Medulla oblongata (tissue), 1 donor: ENCODE results near the gene QSOX1.

Source experiments
- DNase-seq: peaks from one replicate; pipeline ENCODE4 v3.0.0-alpha.2; 2015; ENCODE audit errors: extremely low spot score

The QSOX1 gene

GRCh38 chr1:180170546-180171151 lies 16.0 kb downstream of the QSOX1 start:
- no peak for DNase-seq

DNA sequence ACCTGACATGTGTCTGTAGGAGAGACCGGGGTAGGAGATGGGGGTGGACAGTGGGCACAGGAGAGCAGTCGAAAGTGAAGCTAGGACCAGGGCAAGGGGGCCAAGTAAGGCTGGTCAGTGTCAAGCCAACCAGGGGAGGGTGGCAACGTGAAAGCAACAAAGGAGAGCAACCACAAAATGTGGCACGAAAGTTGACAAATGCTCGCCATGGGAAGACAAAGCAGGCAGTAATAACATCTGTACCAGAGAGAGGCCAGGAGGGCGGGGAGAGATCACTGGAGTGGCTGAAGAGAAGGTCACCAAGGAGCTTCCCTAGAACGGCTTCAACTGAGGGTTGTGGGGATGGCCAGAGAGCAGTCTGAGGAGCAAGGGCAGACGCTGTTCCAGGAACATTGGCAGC lies 17.0 kb downstream of the QSOX1 start:
- DNase-seq: no peak

- DNase-seq: no peak
These were observed 18.8 kb downstream of the QSOX1 start for GRCh38 chr1:180173451-180173850.

GRCh38 chr1:180173952-180174351 lies 19.3 kb downstream of the QSOX1 start:
- DNase-seq: peak; percentile 89

GRCh38 chr1:180175291-180175690 lies 20.6 kb downstream of the QSOX1 start:
- no peak for DNase-seq

GRCh38 chr1:180175806-180176205 lies 21.1 kb downstream of the QSOX1 start:
- DNase-seq: no peak

- no peak for DNase-seq
These were observed 22.3 kb downstream of the QSOX1 start for GRCh38 chr1:180176965-180177364.

GRCh38 chr1:180177931-180178330 lies 23.3 kb downstream of the QSOX1 start:
- DNase-seq: no peak

- peak; percentile 75 for DNase-seq
These were observed 24.0 kb downstream of the QSOX1 start for GRCh38 chr1:180178511-180179161.

GRCh38 chr1:180179162-180179957 lies 24.7 kb downstream of the QSOX1 start:
- DNase-seq: no peak

DNA sequence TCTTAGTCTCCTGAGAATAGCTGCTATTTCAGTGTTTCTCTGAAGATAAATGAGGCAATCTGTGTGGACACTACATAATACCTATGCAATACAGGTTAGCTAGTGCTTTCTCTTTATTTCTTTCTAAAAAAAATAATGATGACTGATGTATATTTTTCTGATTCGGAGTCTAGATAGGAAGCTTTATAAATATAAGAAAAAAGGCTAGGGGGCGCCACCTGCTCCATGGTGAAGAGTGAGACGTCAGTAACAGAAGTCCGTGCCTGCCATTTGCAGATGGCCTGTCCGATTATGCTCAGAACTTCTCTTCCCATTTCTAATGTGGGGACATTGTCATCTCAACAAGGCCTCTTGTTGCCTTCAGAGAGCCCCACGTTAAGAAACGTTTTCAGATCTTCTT lies 26.4 kb downstream of the QSOX1 start:
- DNase-seq: no peak

DNA sequence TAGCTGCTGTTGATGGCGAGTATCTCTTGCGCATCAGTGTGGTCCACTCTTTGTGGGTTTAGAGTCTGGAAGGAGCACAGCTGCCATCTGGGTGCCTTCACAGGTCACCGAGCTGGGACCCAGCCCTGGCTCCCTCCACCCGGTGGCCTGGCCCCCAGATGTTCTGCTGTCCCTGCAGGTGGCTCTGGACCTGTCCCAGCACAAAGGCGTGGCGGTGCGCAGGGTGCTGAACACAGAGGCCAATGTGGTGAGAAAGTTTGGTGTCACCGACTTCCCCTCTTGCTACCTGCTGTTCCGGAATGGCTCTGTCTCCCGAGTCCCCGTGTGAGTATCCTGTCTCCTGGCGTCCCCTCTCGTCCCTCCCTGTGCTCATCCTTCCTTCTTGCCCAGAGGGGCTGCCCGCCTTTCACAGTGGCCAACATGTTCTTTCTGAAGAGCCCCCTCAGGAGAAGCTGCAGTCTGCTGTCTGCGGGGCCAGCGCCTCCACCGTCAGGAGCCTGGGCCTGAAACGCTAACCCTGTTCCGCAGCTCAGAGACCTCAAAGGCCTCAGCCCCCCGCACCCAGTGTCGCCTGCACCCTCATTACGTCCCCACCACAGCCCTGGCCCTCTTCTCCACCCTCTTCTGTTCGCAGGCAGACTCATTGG lies 27.4 kb downstream of the QSOX1 start:
- no peak for DNase-seq

GRCh38 chr1:180182643-180183311 lies 28.1 kb downstream of the QSOX1 start:
- peak; percentile 39 for DNase-seq

- DNase-seq: no peak
These were observed 28.8 kb downstream of the QSOX1 start for GRCh38 chr1:180183426-180183825.

- DNase-seq: no peak
These were observed 29.4 kb downstream of the QSOX1 start for GRCh38 chr1:180184041-180184440.

- no peak for DNase-seq
These were observed 30.6 kb downstream of the QSOX1 start for GRCh38 chr1:180185281-180185680.

GRCh38 chr1:180185971-180186645 lies 31.4 kb downstream of the QSOX1 start:
- DNase-seq: no peak

- peak; percentile 40 for DNase-seq
These were observed 32.2 kb downstream of the QSOX1 start for GRCh38 chr1:180186831-180187230.

GRCh38 chr1:180187626-180188025 lies 33.0 kb downstream of the QSOX1 start:
- no peak for DNase-seq

DNA sequence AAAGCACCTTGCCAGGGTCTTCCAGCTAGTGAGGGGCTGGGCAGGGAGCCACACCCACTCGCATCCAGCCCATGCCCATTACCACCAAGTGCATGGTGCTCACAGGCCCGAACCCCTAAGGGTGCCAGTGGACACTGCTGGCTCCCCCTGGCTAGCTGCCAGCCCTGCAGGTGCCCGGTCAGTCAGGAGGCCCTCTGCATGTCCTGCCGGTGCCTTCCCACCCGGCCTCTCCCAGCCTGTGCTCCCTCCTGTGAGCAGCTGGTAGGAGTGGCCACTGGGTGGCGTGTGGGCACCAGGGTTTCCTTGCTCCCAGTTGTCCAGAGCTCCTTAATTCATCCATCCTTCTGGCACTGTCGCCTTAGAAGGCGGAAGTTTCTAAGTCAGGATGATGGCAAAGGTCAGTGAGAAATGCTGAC lies 33.4 kb downstream of the QSOX1 start:
- DNase-seq: peak; percentile 57

GRCh38 chr1:180188684-180189175 lies 34.1 kb downstream of the QSOX1 start:
- no peak for DNase-seq
